ENCODE measurements around the gene HSH2D.

DNA sequence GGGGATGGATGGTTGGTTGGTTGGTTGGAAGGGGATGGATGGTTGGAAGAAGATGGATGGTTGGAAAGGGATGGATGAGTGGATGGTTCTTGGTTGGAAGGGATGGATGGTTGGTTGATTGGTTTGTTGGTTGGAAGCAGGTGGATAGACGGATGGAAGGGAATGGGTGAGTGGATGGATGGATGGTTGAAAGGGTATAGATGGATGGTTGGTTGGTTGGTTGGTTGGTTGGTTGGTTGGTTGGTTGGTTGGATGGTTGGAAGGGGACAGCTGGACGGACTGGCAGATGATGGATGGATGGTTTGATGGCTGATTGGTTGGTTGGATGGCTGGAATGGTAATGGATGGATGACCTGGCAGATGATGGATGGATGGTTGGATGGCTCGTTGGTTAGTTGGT, 11.8 kb upstream of the HSH2D start:
- TF ChIP-seq POLR2AphosphoS5 (IDR thresholded peaks at IDR 0.05) (no peak), POLR2A (IDR thresholded peaks at IDR 0.05; ENCODE audit: low read depth) (no peak), EP300 (IDR thresholded peaks at IDR 0.05) (no peak)
- TF ChIP-seq, protein P1, sequence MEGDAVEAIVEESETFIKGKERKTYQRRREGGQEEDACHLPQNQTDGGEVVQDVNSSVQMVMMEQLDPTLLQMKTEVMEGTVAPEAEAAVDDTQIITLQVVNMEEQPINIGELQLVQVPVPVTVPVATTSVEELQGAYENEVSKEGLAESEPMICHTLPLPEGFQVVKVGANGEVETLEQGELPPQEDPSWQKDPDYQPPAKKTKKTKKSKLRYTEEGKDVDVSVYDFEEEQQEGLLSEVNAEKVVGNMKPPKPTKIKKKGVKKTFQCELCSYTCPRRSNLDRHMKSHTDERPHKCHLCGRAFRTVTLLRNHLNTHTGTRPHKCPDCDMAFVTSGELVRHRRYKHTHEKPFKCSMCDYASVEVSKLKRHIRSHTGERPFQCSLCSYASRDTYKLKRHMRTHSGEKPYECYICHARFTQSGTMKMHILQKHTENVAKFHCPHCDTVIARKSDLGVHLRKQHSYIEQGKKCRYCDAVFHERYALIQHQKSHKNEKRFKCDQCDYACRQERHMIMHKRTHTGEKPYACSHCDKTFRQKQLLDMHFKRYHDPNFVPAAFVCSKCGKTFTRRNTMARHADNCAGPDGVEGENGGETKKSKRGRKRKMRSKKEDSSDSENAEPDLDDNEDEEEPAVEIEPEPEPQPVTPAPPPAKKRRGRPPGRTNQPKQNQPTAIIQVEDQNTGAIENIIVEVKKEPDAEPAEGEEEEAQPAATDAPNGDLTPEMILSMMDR (IDR thresholded peaks at IDR 0.05) = no peak
